Activated CD4-positive, alpha-beta T cell treated with anti-CD3 and anti-CD28 coated beads, Interleukin-2, Interleukin-6, amounts not matched to agents 100 ng/mL and 50 ng/mL, durations not matched to agents 16 hours and 8 hours (primary cell): ENCODE measurements around the gene TCEA3.
A peak's percentile ranks its signal among the peaks of the same experiment; 100 is the strongest.

Source experiments
- DNase-seq: peaks from one replicate; pipeline ENCODE4 v3.0.0-alpha.2; 2020

The TCEA3 gene

DNA sequence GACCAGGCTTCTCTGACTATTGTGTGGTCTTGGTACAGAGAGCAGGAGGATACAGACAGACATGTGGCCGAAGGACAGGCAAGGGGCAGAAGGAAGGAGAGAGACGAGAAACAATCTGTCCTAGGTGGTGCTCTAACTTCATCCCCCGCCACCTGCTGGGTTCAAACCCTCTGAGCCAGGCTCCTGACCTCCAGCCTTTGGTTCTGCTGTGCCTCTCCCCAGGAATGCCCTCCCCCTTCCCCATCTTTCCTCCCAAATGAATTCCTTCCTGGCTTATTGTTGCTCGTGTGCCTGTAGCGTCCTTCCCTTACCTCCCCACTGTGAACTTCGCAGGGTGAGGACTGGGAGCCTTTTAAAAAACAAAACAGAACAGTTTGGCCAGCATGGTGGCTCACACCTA lies 5.4 kb downstream of the TCEA3 start:
- DNase-seq, result no peak

DNA sequence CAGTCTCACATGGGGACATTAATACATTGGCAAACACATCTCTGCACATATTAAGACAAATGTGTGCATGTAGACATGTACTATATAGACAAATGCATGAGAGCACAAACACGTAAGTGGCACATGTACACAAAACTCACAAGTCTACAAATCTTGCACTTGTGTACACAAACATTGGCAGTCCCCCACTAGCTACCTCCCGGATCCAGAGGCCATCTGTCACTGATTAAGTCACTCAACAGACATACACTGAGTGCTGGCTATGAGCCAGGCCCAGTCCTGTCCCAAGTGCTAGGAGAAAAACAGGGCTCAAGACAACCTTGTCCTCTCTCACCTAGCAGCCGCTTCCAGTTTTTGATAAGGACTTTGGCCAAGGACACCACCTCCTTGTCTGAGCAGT lies 7.0 kb downstream of the TCEA3 start:
- no peak for DNase-seq

DNA sequence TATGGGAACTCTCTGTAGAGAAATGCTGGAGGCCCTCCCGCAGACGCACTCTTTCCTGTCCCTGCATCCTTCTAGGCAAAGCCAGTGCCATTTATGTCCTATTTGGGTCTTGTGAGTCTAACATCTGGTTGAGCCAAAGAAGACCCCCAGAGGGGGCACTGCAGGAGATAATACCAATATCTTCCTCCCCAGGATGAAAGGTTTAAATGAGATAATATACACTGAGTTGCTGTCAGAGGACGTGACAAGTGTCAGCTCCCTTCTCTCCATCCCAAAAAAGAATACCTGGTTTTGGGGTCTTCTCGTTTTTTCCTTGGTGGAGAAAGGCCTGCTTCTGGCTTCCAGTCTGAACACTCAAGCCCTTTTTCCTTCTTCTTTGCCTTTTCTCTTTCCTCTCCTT lies 7.6 kb downstream of the TCEA3 start:
- DNase-seq, result no peak

DNA sequence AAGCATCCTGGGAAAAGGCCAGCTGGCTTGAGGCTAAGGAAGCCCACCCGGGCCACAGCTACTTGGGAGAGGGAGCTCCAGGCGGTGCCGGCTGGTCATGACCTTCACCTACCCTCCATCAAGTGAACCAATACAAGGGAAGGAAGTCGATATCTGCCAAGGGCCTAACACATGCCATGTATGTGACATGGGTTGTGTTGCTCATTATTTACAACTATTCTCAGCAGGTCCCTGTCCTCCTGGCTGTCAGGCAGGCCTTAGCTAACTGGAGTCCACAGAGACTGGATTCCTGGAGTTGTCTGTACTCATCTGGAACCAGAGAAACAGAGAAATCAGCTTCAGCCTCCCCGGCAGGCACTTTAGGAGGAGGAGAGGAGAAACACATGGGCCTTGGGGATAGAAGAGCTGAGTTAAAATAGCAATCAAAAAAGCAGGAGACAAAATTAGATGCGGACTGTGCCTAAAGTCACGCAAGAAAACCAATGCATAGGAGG lies 15.7 kb downstream of the TCEA3 start:
- DNase-seq, result no peak

DNA sequence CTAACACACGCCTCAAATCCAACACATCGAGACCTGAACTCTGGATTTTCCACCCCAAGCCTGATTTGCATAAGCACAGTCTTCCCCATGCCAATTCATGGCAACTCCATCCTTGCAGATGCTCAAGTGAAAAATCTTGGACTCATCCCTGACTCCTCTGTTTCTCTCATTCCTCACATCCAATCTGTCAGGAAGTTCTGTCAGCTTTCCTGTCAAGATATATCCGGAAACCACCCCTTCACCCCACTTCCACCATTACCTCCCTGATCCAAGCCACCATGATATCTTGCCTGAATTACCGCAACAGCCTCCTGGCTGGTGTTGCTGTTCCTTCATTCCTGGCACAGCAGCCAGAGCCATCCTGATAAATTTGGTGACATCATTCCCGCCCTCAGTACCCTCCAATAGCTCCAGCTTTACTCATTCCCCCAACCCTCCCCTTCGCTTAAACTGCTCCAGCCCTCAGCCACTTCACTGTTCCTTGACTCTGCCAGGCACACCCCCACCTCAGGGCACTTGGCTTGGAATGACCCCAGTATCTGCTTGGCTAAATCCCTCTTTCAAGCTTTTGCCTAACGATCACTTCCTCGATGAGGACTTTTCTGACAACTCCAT lies 17.4 kb downstream of the TCEA3 start:
- DNase-seq, result no peak

DNA sequence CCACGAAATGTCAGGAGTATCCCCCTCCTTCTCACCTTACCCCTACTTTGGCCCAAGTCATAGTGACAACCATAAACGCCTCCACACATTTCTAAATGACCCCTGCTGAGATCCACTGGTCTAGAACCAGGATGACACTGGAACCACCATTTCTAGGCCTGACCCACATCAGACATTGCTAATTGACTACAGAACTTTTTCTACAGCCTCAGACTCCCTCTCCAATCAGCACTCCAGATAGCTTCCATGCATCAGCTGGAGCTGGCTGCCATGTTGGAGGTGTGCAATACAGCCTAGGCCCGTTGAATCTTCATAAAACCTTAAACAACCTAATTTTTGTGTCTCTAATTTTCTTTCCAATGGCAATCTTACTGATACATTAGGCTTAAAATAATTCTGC lies 18.6 kb downstream of the TCEA3 start:
- DNase-seq, result no peak

DNA sequence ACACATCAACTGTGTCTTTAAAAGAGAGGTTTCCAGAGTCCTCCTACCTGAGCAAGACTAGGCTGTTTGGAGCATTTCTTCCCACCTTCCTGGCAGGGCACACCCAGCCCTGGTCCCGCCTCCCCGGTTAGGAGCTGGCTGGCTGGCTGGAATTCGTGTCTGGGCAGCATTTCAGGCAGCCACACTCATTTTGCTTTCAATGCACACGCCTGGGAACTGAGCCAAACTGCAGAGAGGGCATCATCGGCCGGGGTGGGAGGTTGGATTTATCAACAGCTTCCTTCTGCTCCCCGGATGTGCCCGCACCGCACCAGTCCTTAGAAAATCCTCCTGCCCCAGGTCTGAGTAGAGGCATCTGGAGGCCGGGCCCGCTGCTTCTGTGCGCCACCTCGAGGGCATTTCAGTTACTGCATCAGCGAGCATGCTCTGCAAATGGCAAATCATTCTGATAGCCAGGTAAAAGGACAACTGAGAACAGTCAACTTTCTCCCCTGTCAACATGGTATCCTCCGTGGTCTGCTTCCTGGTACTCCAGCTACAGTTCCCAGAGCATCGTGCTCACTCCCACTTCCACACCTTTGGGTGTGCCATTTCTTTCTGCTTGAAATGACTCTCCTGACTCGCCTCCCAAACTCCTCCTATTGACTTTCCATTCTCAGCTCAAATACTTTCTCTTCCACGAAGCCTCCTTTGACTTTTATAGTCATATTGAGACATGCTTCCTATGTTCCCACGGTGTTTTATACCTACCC lies 20.6 kb downstream of the TCEA3 start:
- DNase-seq, result peak; percentile 89

DNA sequence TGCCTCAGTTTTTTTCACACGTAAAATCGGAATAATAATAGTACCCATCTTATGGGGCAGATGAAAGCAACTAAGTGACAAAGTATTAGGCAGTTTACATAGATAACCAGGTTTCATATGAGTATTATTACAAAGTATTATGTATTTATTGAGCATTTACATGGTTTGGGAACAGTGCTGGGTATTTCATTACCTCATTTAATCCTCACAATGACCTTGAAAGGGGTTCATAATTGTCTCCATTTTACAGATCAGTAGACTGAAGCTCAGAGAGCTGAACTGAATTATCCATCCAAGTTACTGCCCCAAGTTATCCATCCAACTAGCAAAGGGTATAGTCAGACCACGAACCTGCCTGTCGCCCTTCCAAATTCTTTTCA lies 21.2 kb downstream of the TCEA3 start:
- DNase-seq, result no peak

DNA sequence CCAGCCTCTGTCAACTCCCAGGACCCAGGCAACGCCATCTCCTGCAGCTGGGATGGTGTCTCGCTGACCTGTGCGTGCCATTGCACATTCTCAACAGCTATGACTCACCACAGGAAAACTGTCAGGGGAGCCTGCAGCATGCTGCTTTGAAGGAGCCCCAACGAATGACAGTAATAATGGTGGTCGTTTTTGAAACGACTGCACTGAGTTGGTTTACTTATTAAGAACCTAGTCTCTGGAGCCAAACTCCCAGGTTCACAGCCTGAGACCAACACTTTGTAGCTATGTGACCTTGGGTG lies 21.6 kb downstream of the TCEA3 start:
- peak; percentile 10 for DNase-seq

DNA sequence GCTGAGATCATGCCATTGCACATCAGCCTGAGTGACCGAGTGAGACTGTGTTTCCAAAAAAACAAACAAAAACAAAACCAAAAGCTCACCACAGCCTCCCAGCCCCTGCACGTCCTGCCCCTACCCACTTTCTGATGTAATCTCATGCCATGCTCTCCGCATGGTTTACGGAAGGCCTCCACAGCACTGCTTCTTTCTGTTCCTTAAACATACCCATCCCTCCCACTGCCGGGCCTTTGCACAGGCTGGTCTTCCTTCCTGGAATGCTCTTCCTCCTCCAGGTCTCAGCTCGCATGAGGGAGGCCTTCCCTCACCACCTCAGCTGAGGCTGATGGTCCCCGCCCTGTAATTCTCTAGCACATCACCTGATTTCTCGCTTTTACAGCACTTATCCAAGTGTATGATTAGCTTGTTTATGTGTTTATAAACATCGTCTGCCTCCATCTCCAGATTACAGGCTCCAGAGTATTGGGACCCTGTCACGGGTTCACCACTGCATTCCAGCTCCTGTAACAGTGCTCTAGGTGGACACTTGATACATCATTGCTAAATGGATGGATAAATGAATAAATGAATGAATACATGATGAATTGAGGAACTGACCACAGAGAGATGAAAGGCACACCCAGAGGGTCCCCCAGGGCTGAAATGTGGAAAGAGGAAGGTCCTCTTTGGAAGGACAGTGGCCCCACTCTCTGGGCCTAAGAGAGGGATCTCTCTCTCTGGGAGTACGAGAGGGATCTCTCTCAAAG lies 22.1 kb downstream of the TCEA3 start:
- no peak for DNase-seq

DNA sequence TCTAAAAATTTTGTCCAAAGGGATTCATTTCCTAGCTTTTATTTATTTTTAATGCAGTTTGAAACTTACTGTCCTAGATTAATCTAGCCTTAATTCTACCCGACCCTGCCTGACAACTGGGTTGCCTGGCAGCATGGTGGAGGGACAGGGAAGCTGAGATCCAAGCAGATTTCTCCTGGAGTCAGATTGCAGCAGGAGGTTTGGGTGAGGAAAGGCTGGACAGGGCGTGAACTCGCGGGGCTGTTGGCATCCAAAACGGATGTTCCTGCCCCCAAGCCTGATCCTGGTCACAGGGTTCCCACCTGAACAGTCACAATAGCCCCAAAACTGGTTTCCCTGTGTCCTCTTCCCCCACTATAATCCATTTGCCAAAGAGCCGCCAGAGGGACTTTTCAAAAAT lies 23.2 kb downstream of the TCEA3 start:
- no peak for DNase-seq

DNA sequence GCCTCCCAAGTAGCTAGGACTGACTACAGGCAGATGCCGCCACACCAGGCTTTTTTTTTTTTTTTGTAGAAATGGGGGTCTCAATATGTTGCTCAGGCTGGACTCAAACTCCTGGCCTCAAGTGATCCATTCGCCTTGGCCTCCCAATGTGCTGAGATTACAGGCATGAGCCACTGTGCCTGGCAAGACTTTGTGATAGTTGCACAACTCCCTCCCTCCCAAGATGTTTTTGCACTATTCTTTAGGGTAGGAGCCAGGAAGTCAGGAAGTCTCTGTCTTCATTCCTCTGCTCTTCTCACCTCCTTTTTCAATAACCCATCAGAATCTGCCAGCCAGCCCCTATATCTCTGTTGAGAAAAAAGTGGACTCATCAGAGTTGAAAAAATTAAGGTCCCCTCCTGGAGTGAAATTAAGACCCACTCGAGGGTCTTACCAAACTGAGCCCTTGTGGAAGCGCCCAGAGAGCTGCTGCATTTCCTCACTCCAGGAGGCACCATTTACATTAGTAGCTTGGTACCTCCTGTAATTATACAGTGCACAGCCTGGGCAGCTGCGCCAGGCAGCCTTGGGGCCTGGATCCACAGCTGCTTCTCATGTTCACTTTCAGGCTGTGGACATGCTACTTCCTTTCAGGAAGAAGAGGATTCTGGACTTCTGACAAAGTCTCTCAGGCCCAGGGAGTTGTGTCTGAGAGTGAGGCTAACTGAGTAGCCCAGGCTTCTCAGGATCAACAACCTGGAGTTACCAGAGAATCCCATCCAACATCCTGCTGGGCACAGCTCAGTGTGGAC lies 24.0 kb downstream of the TCEA3 start:
- no peak for DNase-seq

DNA sequence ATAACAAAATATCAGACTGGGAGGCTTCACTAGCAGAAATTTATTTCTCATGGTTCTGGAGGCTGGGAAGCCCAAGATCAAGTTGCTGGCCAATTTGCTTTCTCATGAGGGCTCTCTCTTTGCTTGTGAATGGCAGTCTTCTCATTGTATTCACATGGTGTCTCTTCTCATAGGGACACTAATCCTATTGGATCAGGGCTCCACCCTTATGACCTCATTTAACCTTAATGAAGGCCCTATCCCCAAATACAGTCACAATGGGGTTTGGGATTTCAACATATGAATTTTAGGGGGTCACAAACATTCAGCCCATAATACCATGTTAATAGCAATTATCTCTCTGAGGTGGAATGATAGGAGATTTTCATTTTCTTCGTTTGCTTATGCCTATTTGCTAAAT lies 25.3 kb downstream of the TCEA3 start:
- DNase-seq, result no peak

DNA sequence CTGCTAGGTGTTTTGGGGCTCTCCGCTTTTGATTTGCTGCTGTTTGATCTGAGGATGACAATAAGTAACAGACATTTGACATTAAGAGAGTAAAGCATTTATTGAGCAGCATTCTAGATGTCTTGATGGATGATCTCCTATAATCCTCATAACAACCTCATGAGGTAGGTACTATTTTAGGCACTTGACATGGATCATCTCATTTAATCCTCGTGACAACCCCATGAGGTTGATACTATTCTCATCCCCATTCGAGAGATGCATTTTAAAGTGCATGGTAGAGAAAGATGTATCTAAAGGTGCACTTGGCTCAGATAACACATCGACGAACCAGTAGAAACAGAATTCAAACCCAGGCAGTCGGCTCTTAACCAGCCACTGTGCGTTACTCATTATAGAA lies 26.6 kb downstream of the TCEA3 start:
- DNase-seq, result no peak

DNA sequence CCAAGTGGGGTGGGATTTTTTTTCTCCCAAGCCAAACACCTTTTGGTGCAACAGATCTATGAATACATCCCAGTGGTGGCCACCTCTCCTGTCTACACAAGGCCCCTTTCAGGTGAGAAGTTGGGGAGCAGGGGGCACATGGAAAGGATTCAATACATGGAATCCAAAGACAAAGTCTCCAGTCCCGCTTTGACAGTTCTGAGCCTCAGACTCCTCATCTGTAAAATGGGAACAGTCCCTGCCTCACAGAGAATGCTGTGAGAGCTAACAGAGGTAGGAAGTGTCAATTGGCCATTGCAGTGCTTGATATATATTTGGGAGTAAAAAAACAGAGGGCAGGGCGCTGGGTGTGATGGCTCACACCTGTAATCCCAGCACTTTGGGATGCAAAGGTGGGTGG lies 28.2 kb downstream of the TCEA3 start:
- DNase-seq, result no peak

DNA sequence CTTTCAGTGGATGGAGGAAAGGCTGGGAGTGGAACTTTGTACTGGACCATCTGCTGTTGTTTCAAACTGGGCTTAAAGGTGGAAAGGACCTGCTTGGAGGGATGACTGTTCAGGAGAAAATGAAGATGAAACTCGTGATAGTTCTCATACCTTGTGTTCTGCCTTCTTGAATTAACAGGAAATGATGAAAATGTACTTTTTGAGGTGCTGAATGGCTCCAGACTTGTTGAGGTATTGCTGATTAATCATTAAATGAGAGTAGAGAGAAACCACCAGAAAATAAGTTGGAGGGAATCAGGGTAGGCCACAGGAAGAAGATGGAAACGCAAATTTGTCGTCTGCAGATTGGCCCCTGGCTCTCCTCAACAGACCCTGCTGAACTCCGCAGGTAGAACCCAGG lies 28.7 kb downstream of the TCEA3 start:
- DNase-seq, result no peak

DNA sequence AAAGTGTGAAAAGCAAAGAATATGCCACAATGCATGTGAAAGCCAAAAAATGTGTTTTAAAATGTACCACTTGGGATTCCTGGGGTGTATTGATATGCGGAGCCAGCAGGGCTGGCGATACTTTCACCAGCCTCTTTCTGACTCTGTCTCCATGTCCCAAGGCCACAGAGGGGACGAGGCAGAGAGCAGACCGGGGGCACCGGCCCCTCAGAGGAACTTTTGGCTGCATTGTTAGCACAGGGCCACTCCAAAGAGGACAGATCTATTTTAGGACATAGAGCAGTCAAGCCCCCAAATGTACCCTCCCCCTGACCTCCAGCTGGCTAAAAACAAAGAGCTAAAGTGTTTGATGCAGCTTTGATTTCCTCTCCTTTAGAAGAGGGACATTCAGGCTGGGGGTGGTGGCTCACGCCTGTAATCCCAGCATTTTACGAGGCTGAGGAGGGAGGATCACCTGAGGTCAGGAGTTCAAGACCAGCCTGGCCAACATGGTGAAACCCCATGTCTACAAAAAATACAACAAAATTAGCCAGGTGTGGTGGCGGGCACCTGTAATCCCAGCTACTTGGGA lies 29.3 kb downstream of the TCEA3 start:
- no peak for DNase-seq

DNA sequence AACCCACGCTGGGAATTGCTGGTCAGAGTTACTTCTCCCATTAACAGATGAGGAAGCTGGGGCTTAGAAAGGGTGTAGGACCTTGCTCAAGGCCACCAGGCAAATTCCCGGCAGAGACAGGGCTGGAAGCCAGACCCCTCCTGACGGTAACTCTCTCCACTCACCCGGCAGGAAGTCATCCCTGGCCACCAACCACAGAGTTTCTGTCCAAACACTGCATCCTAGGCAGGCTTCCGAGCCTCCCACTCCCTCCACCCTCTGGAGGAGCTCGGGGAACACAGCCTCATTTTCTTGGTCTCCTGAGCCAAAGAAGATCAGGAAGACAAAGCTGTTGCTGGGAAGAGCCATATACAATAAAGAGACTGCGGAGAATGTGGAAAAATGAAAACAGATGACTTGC lies 29.9 kb downstream of the TCEA3 start:
- DNase-seq, result no peak

DNA sequence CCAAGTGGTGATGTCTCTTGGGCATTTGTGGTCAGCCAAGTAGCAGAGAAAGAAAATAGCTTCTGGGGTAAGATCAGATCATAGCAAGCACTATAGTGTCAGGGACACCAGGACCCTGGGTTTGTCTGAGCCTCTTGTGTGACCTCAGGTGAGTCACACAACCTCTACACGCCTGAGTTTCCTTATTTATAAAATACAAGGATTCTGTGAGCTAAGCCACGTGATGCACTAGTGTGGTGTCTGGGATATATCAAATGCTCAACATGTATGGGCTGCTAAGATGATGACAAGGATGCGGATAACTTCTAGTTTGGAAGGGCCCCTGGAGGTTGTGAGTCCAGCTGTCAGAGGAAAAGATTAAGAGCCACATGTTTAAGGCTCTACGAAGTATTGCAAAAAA lies 30.4 kb downstream of the TCEA3 start:
- DNase-seq, result no peak

DNA sequence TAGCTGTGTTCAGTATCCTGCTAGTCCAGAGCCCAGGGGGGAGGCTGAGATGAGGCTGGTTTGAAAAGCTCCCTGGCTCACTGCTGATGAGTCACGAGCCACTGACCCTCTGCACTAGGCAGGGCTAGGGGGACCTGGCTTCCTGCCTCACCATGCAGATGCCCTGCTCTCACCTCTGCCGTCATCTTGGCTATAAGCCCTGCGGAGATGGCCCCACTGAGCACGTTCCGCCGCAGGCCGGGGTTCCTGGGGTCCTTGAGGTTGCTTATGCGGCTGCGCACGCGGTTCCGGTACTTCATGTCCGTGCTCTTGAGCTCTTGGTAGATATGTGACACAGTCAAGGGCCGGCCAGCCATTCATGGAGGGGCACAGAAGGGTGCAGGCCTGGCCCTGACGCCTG lies 30.8 kb downstream of the TCEA3 start:
- DNase-seq, result no peak

DNA sequence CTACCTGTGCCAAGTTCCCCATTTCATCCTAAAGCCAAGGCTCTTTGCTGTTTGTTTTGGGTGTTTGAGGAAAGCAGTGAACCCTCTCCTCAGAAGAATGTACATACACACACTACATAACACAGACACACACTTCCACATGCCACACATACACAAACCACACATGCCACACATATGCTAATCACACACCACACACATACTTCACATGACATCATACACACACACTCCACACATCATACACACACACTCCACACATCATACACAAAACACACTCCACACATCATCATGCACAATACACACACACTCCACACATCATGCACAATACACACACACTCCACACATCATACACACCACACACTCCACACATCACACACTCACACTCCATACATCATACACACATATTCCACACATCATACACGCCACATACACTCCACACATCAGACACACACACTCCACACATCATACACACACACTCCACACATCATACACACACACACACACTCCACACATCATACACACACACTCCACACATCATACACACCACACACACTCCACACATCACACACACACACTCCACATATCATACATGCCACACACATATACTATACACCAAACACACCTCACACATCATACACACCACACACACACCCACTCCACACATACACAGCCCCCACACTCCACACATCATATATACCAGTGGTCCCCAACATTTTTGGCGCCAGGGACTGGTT lies 32.3 kb downstream of the TCEA3 start:
- no peak for DNase-seq

DNA sequence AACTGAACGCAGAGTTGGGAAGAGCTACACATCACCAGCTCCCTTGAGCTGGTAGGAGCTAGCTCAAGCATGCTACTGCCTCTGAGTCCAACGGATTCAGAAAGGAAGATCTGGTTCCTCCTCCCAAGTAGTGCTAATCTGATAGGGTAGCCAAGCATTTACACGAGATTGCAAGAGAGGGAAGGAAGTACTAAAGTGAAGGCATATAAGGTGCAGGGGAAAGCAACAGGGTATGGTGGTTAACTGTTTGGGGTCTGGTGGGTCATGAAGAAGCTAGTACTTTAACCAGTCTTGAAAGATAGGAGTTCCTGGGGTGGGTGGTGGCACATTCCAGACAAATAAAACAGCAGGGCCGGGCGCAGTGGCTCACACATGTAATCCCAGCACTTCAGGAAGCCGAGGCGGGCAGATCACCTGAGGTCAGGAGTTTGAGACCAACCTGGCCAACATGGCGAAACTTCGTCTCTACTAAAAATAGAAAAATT lies 34.7 kb downstream of the TCEA3 start:
- no peak for DNase-seq
